Choroid plexus epithelial cell (primary cell): ENCODE measurements around the gene LNPEP.
A peak's percentile ranks its signal among the peaks of the same experiment; 100 is the strongest.

Source experiments
- DNase-seq: peaks from one replicate; pipeline ENCODE4 v3.0.0-alpha.2; 2010; ENCODE audit warnings: low read depth
- H3K4me3 ChIP-seq: 2 replicates; pipeline ENCODE4 v1.5.1; 2011; ENCODE audit warnings: low read depth, mild to moderate bottlenecking, control low read depth, low read length, moderate library complexity
- CTCF ChIP-seq: conservative IDR thresholded peaks from 2 replicates; pipeline ENCODE4 v1.5.1; 2011; ENCODE audit warnings: low read depth, mild to moderate bottlenecking, control low read depth, inconsistent platforms, low read length, moderate library complexity

LNPEP gene

GRCh38 chr5:96945144-96945897 lies 9.4 kb downstream of the LNPEP start:
- no peak for DNase-seq
- TF ChIP-seq CTCF = no peak

GRCh38 chr5:96946381-96946780 lies 10.5 kb downstream of the LNPEP start:
- TF ChIP-seq CTCF = no peak
- no peak for DNase-seq
- H3K4me3 ChIP-seq = no peak overlapping the region

More at GRCh38 chr5:96945144-96945897, 9.4 kb downstream of the LNPEP start:
- no peak overlapping the region for H3K4me3 ChIP-seq

GRCh38 chr5:96952118-96952750 lies 16.4 kb downstream of the LNPEP start:
- no peak for TF ChIP-seq CTCF
- no peak overlapping the region for H3K4me3 ChIP-seq
- DNase-seq = peak; percentile 41

GRCh38 chr5:96952974-96953730 lies 17.3 kb downstream of the LNPEP start:
- DNase-seq = no peak
- H3K4me3 ChIP-seq = no peak overlapping the region

DNA sequence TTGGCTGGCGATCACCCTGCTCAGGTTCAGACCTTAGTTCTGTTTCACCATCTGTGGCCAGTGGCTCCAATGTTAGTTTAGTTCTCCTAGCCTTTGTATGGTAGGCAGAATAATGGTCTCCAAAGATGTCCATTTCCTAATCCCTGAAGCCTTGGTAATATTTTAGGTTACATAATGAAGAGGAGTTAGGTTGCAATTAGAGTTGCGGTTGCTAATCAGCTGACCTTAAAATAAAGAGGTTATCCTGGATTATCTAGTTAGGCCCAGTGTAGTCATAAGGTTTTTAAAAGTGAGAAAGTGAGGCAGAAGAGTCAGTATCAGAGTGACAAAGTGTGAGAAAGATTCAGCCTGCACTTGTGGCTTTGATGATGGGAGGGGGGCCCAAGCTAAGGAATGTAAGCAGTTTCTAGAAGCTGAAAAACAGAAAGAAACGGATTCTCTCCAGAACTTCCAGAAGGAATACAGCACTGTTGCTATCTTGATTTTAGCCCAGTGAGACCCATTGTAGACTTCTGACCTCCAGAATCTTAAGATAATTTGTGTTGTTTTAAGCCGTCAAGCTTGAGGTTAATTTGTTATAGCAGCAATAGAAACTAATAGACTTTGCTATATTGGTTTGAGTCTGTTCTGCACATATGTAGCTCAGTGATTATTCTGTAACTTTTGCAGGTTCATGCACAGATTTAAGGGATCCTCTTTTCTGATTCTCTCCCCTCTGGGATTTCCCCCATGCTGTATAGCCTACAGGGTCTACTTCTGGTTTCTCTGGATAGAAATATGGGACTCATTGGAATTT lies 21.6 kb downstream of the LNPEP start:
- TF ChIP-seq CTCF = no peak
- DNase-seq = no peak
- H3K4me3 ChIP-seq = no peak overlapping the region

More at GRCh38 chr5:96952974-96953730, 17.3 kb downstream of the LNPEP start:
- no peak for TF ChIP-seq CTCF

DNA sequence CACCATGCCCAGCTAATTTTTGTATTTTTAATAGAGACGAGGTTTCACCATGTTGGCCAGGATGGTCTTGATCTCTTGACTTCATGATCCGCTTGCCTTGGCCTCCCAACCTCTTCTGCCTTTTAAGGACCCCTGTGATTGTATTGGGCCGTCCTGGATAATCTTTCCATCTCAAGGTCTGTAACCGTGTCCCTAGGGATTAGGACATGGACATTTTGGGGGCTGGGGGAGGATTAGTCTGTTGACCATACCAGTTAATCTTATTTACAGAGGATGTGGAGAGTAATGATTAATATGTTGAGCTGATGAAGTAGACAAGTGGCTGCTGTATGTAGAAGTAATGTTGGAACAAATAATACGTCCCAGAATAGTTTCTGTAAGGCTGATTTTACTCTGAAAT lies 23.1 kb downstream of the LNPEP start:
- no peak overlapping the region for H3K4me3 ChIP-seq
- DNase-seq = no peak
- TF ChIP-seq CTCF = no peak
